SW480 (cell line): ENCODE measurements around the gene ATF6.
A peak's percentile ranks its signal among the peaks of the same experiment; 100 is the strongest.

Experiments
- DNase-seq: peaks from one replicate; pipeline ENCODE4 v3.0.0-alpha.2; 2016; ENCODE audit warnings: low spot score

The ATF6 gene

GRCh38 chr1:161943737-161944136 lies 177.6 kb downstream of the ATF6 start:
- DNase-seq: no peak

GRCh38 chr1:161944381-161944780 lies 178.3 kb downstream of the ATF6 start:
- no peak for DNase-seq

GRCh38 chr1:161945306-161946060 lies 179.4 kb downstream of the ATF6 start:
- no peak for DNase-seq

GRCh38 chr1:161946071-161946987 lies 180.2 kb downstream of the ATF6 start:
- no peak for DNase-seq

GRCh38 chr1:161948435-161948834 lies 182.3 kb downstream of the ATF6 start:
- no peak for DNase-seq

GRCh38 chr1:161949548-161949947 lies 183.4 kb downstream of the ATF6 start:
- DNase-seq: no peak

- DNase-seq: no peak
Measured at GRCh38 chr1:161950377-161950776, 184.3 kb downstream of the ATF6 start.

- DNase-seq: no peak
Measured at GRCh38 chr1:161951646-161952045, 185.5 kb downstream of the ATF6 start.

- no peak for DNase-seq
Measured at GRCh38 chr1:161952607-161953172, 186.6 kb downstream of the ATF6 start.

- no peak for DNase-seq
Measured at GRCh38 chr1:161953256-161953920, 187.3 kb downstream of the ATF6 start.

- peak; percentile 21 for DNase-seq
Measured at GRCh38 chr1:161954050-161954449, 187.9 kb downstream of the ATF6 start.

- DNase-seq: no peak
Measured at GRCh38 chr1:161954466-161954865, 188.3 kb downstream of the ATF6 start.

GRCh38 chr1:161955606-161956005 lies 189.5 kb downstream of the ATF6 start:
- no peak for DNase-seq

GRCh38 chr1:161956097-161956496 lies 190.0 kb downstream of the ATF6 start:
- DNase-seq: no peak

GRCh38 chr1:161956930-161957329 lies 190.8 kb downstream of the ATF6 start:
- DNase-seq: no peak

- DNase-seq: no peak
Measured at GRCh38 chr1:161958425-161958824, 192.3 kb downstream of the ATF6 start.

GRCh38 chr1:161962091-161962887 lies 196.2 kb downstream of the ATF6 start:
- peak; percentile 9 for DNase-seq

GRCh38 chr1:161966067-161966466 lies 199.9 kb downstream of the ATF6 start:
- no peak for DNase-seq

- DNase-seq: no peak
Measured at GRCh38 chr1:161970036-161970435, 203.9 kb downstream of the ATF6 start.

GRCh38 chr1:161970633-161971032 lies 204.5 kb downstream of the ATF6 start:
- no peak for DNase-seq

GRCh38 chr1:161972828-161973227 lies 206.7 kb downstream of the ATF6 start:
- no peak for DNase-seq
